Measurements from ENCODE around the gene PCSK6.

PCSK6 gene

GRCh38 chr15:101474233-101474632 lies 15.3 kb downstream of the PCSK6 start:
- H3K27me3 ChIP-seq (ENCODE audit: insufficient read depth, low read length, poor library complexity, severe bottlenecking) = no peaks in the 10 kb centered on the region
- no peaks in the 10 kb centered on the region for H3K79me2 ChIP-seq (ENCODE audit: insufficient read depth, low read length)
- H2AFZ ChIP-seq (ENCODE audit: low read length) = no peak overlapping the region
- H3K9ac ChIP-seq (ENCODE audit: low read depth, low read length, poor library complexity, severe bottlenecking) = no peak overlapping the region
- no peaks in the 10 kb centered on the region for H3K9me2 ChIP-seq (replicated peaks; ENCODE audit: low read depth, low read length)
- H3K9me3 ChIP-seq (ENCODE audit: insufficient read depth, low read depth, low read length) = no peaks in the 10 kb centered on the region
- no peaks in the 10 kb centered on the region for H3K36me3 ChIP-seq (ENCODE audit: insufficient read depth, low read length)
- H3K4me3 ChIP-seq (ENCODE audit: low read length, poor library complexity, severe bottlenecking) = no peak overlapping the region
- TF ChIP-seq EZH2phosphoT487 (IDR thresholded peaks at IDR 0.05; ENCODE audit: borderline replicate concordance) = no peak
- TF ChIP-seq CTCF (conservative IDR thresholded peaks at IDR 0.05; ENCODE audit: low read length) = no peak
- no peak overlapping the region for H3K4me2 ChIP-seq (ENCODE audit: low read depth, low read length, poor library complexity, severe bottlenecking)
- H4K20me1 ChIP-seq (ENCODE audit: insufficient read depth, low read length, poor library complexity, severe bottlenecking) = no peaks in the 10 kb centered on the region
- no peaks in the 10 kb centered on the region for H3K4me1 ChIP-seq (ENCODE audit: insufficient read depth, low read length, poor library complexity, severe bottlenecking)
- no peaks in the 10 kb centered on the region for H3F3A ChIP-seq (ENCODE audit: low read depth)

GRCh38 chr15:101472033-101472432 lies 17.5 kb downstream of the PCSK6 start:
- Histone ChIP-seq H3K9ac (ENCODE audit: low read depth, low read length, poor library complexity, severe bottlenecking) (no peak overlapping the region), H2AFZ (ENCODE audit: low read length) (no peak overlapping the region), H3K4me1 (ENCODE audit: insufficient read depth, low read length, poor library complexity, severe bottlenecking) (no peaks in the 10 kb centered on the region), H3K4me2 (ENCODE audit: low read depth, low read length, poor library complexity, severe bottlenecking) (no peak overlapping the region), H3K4me3 (ENCODE audit: low read length, poor library complexity, severe bottlenecking) (no peak overlapping the region), H3K79me2 (ENCODE audit: insufficient read depth, low read length) (no peaks in the 10 kb centered on the region), H3K27me3 (ENCODE audit: insufficient read depth, low read length, poor library complexity, severe bottlenecking) (no peaks in the 10 kb centered on the region), H3K36me3 (ENCODE audit: insufficient read depth, low read length) (no peaks in the 10 kb centered on the region), H3K9me2 (replicated peaks; ENCODE audit: low read depth, low read length) (no peaks in the 10 kb centered on the region), H3F3A (ENCODE audit: low read depth) (no peaks in the 10 kb centered on the region), H4K20me1 (ENCODE audit: insufficient read depth, low read length, poor library complexity, severe bottlenecking) (no peaks in the 10 kb centered on the region), H3K9me3 (ENCODE audit: insufficient read depth, low read depth, low read length) (no peaks in the 10 kb centered on the region; the same call in 1 of the 2 replicates)
- no peak for TF ChIP-seq CTCF (conservative IDR thresholded peaks at IDR 0.05; ENCODE audit: low read length)
- no peak for TF ChIP-seq EZH2phosphoT487 (IDR thresholded peaks at IDR 0.05; ENCODE audit: borderline replicate concordance)

GRCh38 chr15:101470548-101471239 lies 18.8 kb downstream of the PCSK6 start:
- no peaks in the 10 kb centered on the region for H3F3A ChIP-seq (ENCODE audit: low read depth)
- H3K9me2 ChIP-seq (replicated peaks; ENCODE audit: low read depth, low read length) = no peaks in the 10 kb centered on the region
- no peaks in the 10 kb centered on the region for H4K20me1 ChIP-seq (ENCODE audit: insufficient read depth, low read length, poor library complexity, severe bottlenecking)

More at GRCh38 chr15:101470548-101471239, 18.8 kb downstream of the PCSK6 start:
- Histone ChIP-seq H3K36me3 (ENCODE audit: insufficient read depth, low read length) (no peaks in the 10 kb centered on the region), H3K9ac (ENCODE audit: low read depth, low read length, poor library complexity, severe bottlenecking) (no peak overlapping the region), H3K4me1 (ENCODE audit: insufficient read depth, low read length, poor library complexity, severe bottlenecking) (no peaks in the 10 kb centered on the region), H3K4me3 (ENCODE audit: low read length, poor library complexity, severe bottlenecking) (no peak overlapping the region), H3K9me3 (ENCODE audit: insufficient read depth, low read depth, low read length) (no peaks in the 10 kb centered on the region; the same call in 1 of the 2 replicates), H3K4me2 (ENCODE audit: low read depth, low read length, poor library complexity, severe bottlenecking) (no peak overlapping the region), H3K27me3 (ENCODE audit: insufficient read depth, low read length, poor library complexity, severe bottlenecking) (no peaks in the 10 kb centered on the region), H2AFZ (ENCODE audit: low read length) (no peak overlapping the region), H3K79me2 (ENCODE audit: insufficient read depth, low read length) (no peaks in the 10 kb centered on the region)
- TF ChIP-seq CTCF (conservative IDR thresholded peaks at IDR 0.05; ENCODE audit: low read length) (no peak), EZH2phosphoT487 (IDR thresholded peaks at IDR 0.05; ENCODE audit: borderline replicate concordance) (no peak)
